B cell (primary cell): ENCODE results near the gene OSER1. TPM values are rescaled to one million over a fixed set of nuclear protein-coding genes. Genes with fewer than 3 reads are reported as not detected.

Experiments
- ATAC-seq: fragments of 200-7000 bp; cut with Tn5 transposase; one replicate; pipeline ENCODE4 v1.10.0; 2021; ENCODE audit warnings: low read depth, mild to moderate bottlenecking, moderate number of reproducible peaks, moderate library complexity
- CTCF ChIA-PET: fragments of 350-600 bp; sonication (Branson Sonifier 250); formaldehyde crosslinking; loops from one replicate; lab custom pipeline; 2021; ENCODE audit warnings: antibody characterized with exemption, inconsistent platforms; lab: Charles Lee
- POLR2A ChIA-PET: fragments of 350-600 bp; sonication (Branson Sonifier 250); formaldehyde crosslinking; loops from one replicate; lab custom pipeline; 2021; ENCODE audit warnings: antibody characterized with exemption; lab: Charles Lee
- DNase-seq: peaks from one replicate; pipeline ENCODE4 v3.0.0; 2013
- H2AFZ ChIP-seq: 2 replicates; pipeline ENCODE4 v1.6.1; 2012; ENCODE audit warnings: mild to moderate bottlenecking, low read depth, low read length; ENCODE audit not compliant: insufficient read depth, poor library complexity, severe bottlenecking
- H3K27ac ChIP-seq, 2 donors: 1 replicate in 1 of 2; 2 replicates in 1 of 2; pipeline ENCODE4 v1.5.1; 2012 to 2013; ENCODE audit warnings: low read length in 2 of 2, mild to moderate bottlenecking in 2 of 2, moderate library complexity in 1 of 2
- H3K27me3 ChIP-seq, 4 experiments: fragments of 200-600 bp in 1 of 4; sonication (generic) in 1 of 4; replicated peaks in 1 of 4; 1 replicate in 2 of 4; 2 replicates in 2 of 4; pipeline versions ENCODE4 v1.6.1 to v1.7.0; 2013 to 2016; ENCODE audit warnings: low read length in 3 of 4, mild to moderate bottlenecking in 2 of 4, mixed read lengths in 1 of 4, moderate library complexity in 1 of 4; ENCODE audit not compliant: insufficient read depth in 4 of 4, control insufficient read depth in 3 of 4; ENCODE audit errors: control extremely low read depth in 1 of 4
- H3K36me3 ChIP-seq, 2 experiments: replicated peaks in 1 of 2; 1 replicate in 1 of 2; 2 replicates in 1 of 2; pipeline versions ENCODE4 v1.6.1 to v1.7.1; 2013; ENCODE audit warnings: low read length in 1 of 2; ENCODE audit not compliant: insufficient read depth in 2 of 2, control insufficient read depth in 1 of 2; ENCODE audit errors: control extremely low read depth in 1 of 2, extremely low read depth in 1 of 2
- H3K4me1 ChIP-seq, 2 donors: fragments of 200-600 bp in 1 of 2; sonication (generic) in 1 of 2; 1 replicate in 1 of 2; 2 replicates in 1 of 2; pipeline versions ENCODE4 v1.5.1 to v1.6.1; 2013 to 2017; ENCODE audit warnings: low read length in 2 of 2; ENCODE audit not compliant: control insufficient read depth in 2 of 2, insufficient read depth in 2 of 2
- H3K4me2 ChIP-seq: replicated peaks from 2 replicates; pipeline ENCODE3; 2012; ENCODE audit warnings: mild to moderate bottlenecking, low read depth, low read length; ENCODE audit not compliant: poor library complexity, severe bottlenecking
- H3K4me3 ChIP-seq, 5 experiments: fragments of 200-600 bp in 1 of 5; sonication (generic) in 1 of 5; 1 replicate in 3 of 5; 2 replicates in 2 of 5; pipeline versions ENCODE4 v1.5.1 to v1.7.0; 2011 to 2016; ENCODE audit warnings: low read length in 4 of 5, mild to moderate bottlenecking in 4 of 5, low read depth in 2 of 5, control low read depth in 1 of 5, moderate library complexity in 1 of 5; ENCODE audit not compliant: insufficient read depth in 1 of 5; ENCODE audit errors: control extremely low read depth in 1 of 5, extremely low read depth in 1 of 5
- H3K79me2 ChIP-seq: fragments of 200-600 bp; sonication (generic); one replicate; pipeline ENCODE4 v1.6.0; 2016; ENCODE audit warnings: low read length; ENCODE audit not compliant: control insufficient read depth, insufficient read depth
- H3K9ac ChIP-seq: fragments of 200-600 bp; sonication (generic); 2 replicates; pipeline ENCODE4 v1.6.1; 2017; ENCODE audit warnings: mild to moderate bottlenecking, low read length, moderate library complexity
- H3K9me3 ChIP-seq, 3 donors: one replicate each; pipeline versions ENCODE4 v1.6.1 to v1.7.1; 2013; ENCODE audit warnings: low read length in 2 of 3; ENCODE audit not compliant: control insufficient read depth in 2 of 3, insufficient read depth in 1 of 3; ENCODE audit errors: control extremely low read depth in 1 of 3
- H4K20me1 ChIP-seq: 2 replicates; pipeline ENCODE4 v1.6.0; 2012; ENCODE audit warnings: mild to moderate bottlenecking, low read length; ENCODE audit not compliant: insufficient read depth, control insufficient read depth, poor library complexity, severe bottlenecking
- H3K27ac Mint-ChIP-seq: one replicate; pipeline ENCODE4 v1.8.0; 2021; ENCODE audit warnings: mixed read lengths
- H3K27me3 Mint-ChIP-seq: one replicate; pipeline ENCODE4 v1.8.0; 2021; ENCODE audit warnings: mixed read lengths
- H3K4me1 Mint-ChIP-seq: one replicate; pipeline ENCODE4 v1.8.0; 2021; ENCODE audit warnings: mixed read lengths
- H3K4me3 Mint-ChIP-seq: one replicate; pipeline ENCODE4 v1.8.0; 2021; ENCODE audit warnings: mixed read lengths
- H3K9me3 Mint-ChIP-seq: one replicate; pipeline ENCODE4 v1.8.0; 2022; ENCODE audit warnings: mixed read lengths; ENCODE audit not compliant: insufficient read depth
- CTCF ChIP-seq: fragments of 200-600 bp; IDR thresholded peaks from one replicate; pipeline ENCODE4 v1.8.0; 2022; ENCODE audit warnings: antibody characterized with exemption, mild to moderate bottlenecking
- EZH2 ChIP-seq: IDR thresholded peaks from 2 replicates; pipeline ENCODE4 v1.6.1; 2012; ENCODE audit warnings: borderline replicate concordance, low read depth, mild to moderate bottlenecking, moderate library complexity, low read length; ENCODE audit not compliant: insufficient read depth, poor library complexity, severe bottlenecking
- WGBS: methylation state at CpG from one replicate; pipeline ENCODE4 v1.1.5; 2013; ENCODE audit warnings: missing lambda C conversion rate; ENCODE audit not compliant: insufficient coverage; 5-methylcytosine and 5-hydroxymethylcytosine counted together
- intact Hi-C: fragments of 100-400 bp; cut with micrococcal nuclease; formaldehyde crosslinking; loops from one replicate; pipeline ENCODE4 v1.10.0; 2022
- polyA plus RNA-seq: library from polyadenylated mRNA; depleted of rRNA; stranded (reverse); fragments of >200 nt; gene quantifications from 2 replicates; pipeline ENCODE4 v1.2.3, GENCODE V29; 2012
- total RNA-seq, 2 donors: library from RNA; stranded (reverse); fragments of 120-200 nt in 1 of 2; gene quantifications; 1 replicate in 1 of 2; 2 replicates in 1 of 2; pipeline versions ENCODE4 v1.2.3 to v1.2.4, GENCODE V29; 2013 to 2022

Gene OSER1
- total and polyA plus RNA-seq, 2 donors (not counting 1 experiment from before 2014, with no cell fraction given): 80.0 to 130 TPM

GRCh38 chr20:44222027-44222426 lies 11.5 kb upstream of the OSER1 start:
- ATAC-seq: no peak
- no peak overlapping the region for H3K27ac Mint-ChIP-seq

GRCh38 chr20:44221368-44221954 lies 10.9 kb upstream of the OSER1 start:
- DNase-seq (no peak), ATAC-seq (no peak)
- WGBS: 83% methylated on average over 1 of the region's 3 CpGs
- Histone ChIP-seq H3K4me3 (no peak overlapping the region), H3K4me2 (no peak overlapping the region), H3K4me1 (peaks cover 17 to 18% of the 10 kb centered on the region in 2 donors), H3K27me3 (no peaks in the 10 kb centered on the region), H3K36me3 (peaks cover 0 to 4% of the 10 kb centered on the region in 2 experiments), H2AFZ (no peak overlapping the region), H4K20me1 (peaks cover 8% of the 10 kb centered on the region), H3K27ac (no peak overlapping the region), H3K79me2 (peaks cover 15% of the 10 kb centered on the region), H3K9me3 (no peaks in the 10 kb centered on the region), H3K9ac (no peak overlapping the region)
- Mint-ChIP-seq H3K27ac (no peak overlapping the region), H3K27me3 (no peaks in the 10 kb centered on the region), H3K4me3 (no peak overlapping the region), H3K9me3 (no peaks in the 10 kb centered on the region), H3K4me1 (peaks cover 26% of the 10 kb centered on the region)
- CTCF ChIA-PET: no interaction called here
- intact Hi-C loops: no loop called here
- POLR2A ChIA-PET: no interaction called here
- TF ChIP-seq CTCF: no peak
- TF ChIP-seq EZH2: no peak

More at GRCh38 chr20:44222027-44222426, 11.5 kb upstream of the OSER1 start:
- H3K4me3 ChIP-seq: no peak overlapping the region
- H3K27me3 ChIP-seq: no peaks in the 10 kb centered on the region
- Mint-ChIP-seq H3K9me3 (no peaks in the 10 kb centered on the region), H3K4me1 (peaks cover 26% of the 10 kb centered on the region), H3K27me3 (no peaks in the 10 kb centered on the region), H3K4me3 (no peak overlapping the region)
- no peak for DNase-seq
- intact Hi-C loops: no loop called here
- no peak overlapping the region for H3K27ac ChIP-seq
- no peak overlapping the region for H3K9ac ChIP-seq
- H2AFZ ChIP-seq: no peak overlapping the region
- POLR2A ChIA-PET: no interaction called here
- peaks cover 9% of the 10 kb centered on the region for H3K79me2 ChIP-seq
- H3K36me3 ChIP-seq: peaks cover 0 to 4% of the 10 kb centered on the region in 2 experiments
- CTCF ChIA-PET: no interaction called here
- H4K20me1 ChIP-seq: peaks cover 4% of the 10 kb centered on the region
- H3K9me3 ChIP-seq: no peaks in the 10 kb centered on the region
- TF ChIP-seq EZH2: no peak
- TF ChIP-seq CTCF: no peak
- H3K4me1 ChIP-seq: peaks cover 17 to 18% of the 10 kb centered on the region in 2 donors
- 98% methylated on average over 5 of the region's 5 CpGs for WGBS
- no peak overlapping the region for H3K4me2 ChIP-seq
